GM12801 (cell line): ENCODE measurements around the gene ETS1.

Experiments
- CTCF ChIP-seq: IDR thresholded peaks from one replicate; pipeline ENCODE4 v1.5.1; 2011; ENCODE audit warnings: control low read depth; ENCODE audit not compliant: insufficient read length; ENCODE audit errors: extremely low read depth

Gene ETS1

GRCh38 chr11:128502726-128503125 lies 84.6 kb downstream of the ETS1 start:
- no peak for TF ChIP-seq CTCF

GRCh38 chr11:128501632-128502549 lies 85.5 kb downstream of the ETS1 start:
- TF ChIP-seq CTCF = no peak

GRCh38 chr11:128501008-128501407 lies 86.3 kb downstream of the ETS1 start:
- no peak for TF ChIP-seq CTCF

GRCh38 chr11:128500493-128500892 lies 86.9 kb downstream of the ETS1 start:
- TF ChIP-seq CTCF = no peak

- no peak for TF ChIP-seq CTCF
Measured at GRCh38 chr11:128499613-128500253, 87.6 kb downstream of the ETS1 start.

- TF ChIP-seq CTCF = no peak
Measured at GRCh38 chr11:128498721-128499245, 88.6 kb downstream of the ETS1 start.

- TF ChIP-seq CTCF = no peak
Measured at GRCh38 chr11:128497776-128498095, 89.6 kb downstream of the ETS1 start.
